Epidermal melanocyte (primary cell): ENCODE measurements around the gene SUMF1.

Source experiments
- DNase-seq: peaks from one replicate; pipeline ENCODE4 v3.0.0; 2011; ENCODE audit warnings: low spot score; ENCODE audit not compliant: insufficient read length

SUMF1 gene

DNA sequence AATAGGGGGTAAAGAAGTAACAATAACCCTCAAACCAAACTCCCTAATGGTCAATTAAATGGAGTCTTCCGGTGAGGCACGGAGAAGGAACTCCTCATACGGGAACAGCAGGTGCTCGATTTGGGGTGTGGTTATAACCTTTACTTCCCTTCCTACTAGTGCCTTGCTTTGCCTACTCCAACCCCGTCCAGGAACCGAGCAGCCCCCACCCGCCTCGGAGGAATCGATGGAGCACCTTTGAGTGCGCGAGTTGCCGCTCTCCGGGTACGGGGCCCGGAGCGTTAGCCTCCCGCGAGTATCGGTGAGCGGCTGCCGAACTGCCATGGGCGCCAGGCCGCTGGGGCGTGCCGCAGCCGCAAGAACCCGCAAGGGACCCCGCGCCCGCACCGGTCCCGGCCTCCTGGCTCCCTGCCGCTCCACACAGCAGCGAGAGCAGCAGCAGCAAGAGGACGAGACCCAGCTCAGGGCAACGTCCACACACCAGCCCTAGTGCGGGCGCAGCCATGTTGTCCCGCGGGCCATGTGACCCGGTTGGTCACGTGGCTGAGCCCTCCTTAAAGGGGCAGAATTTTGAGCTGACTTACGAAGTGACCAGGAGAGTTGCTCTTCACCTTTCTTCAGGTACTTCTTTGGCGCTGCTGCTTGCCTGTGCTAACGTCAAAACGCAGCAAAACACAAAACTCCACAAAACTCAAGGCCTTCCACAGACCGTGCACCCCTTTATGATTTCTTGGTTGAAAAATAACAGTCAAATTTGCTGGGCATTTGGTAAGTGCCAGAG lies at the start of gene SUMF1:
SUMF1 (minus strand) TSS at position 529 of the 781 bp plus-strand sequence; CDS start at position 505, 24 bp downstream.
- peak; percentile 80 for DNase-seq

DNA sequence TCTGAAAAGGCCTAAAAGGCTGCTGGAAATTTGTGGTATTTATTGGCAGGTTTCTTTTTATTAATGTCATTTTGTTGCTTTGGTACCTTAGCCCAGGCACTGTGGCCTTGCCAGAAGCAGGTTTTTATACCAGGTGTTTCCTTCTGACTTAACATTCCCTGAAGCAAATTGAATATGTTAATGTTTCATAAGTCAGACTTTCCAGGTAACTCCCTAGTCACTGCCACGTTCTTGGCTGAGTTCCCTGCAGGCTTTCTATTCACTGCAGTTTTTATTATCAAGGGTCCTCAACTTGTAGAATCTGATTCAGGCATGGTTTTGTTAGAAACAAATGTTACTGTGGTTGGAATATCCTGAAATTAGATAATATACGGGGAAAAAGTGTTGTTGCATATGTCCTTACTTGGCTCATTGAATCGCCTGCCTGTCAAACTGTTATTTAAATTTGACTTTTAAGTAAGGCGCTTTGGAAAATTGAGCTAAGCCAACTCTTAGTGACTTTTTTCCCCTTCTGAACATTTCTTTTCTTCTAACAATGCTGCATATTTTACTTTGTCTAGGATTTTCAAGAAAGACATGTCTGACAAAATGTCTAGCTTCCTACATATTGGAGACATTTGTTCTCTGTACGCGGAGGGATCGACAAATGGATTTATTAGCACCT lies 49.0 kb upstream of the SUMF1 start:
- no peak for DNase-seq

DNA sequence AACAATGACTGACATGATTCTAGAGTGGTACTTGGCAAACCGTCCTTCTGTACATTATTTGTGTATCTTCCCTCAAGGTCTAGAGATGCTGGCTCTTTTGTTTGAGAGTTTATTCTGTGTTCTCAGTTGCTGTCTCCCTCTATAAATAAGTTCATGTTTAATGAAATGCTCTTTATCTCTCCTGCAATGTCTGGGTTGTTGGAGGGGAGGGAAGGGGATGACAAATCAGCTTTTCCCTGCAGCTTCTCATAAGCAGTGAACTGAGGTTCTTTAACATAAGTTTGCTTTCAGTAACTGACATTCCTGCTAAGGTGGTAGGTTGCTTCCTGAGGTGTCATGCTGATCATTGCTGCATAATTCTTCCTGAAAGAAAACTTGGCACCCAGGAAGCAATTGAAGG lies 47.8 kb upstream of the SUMF1 start:
- no peak for DNase-seq

GRCh38 chr3:4514321-4514720 lies 47.3 kb upstream of the SUMF1 start:
- DNase-seq: no peak

DNA sequence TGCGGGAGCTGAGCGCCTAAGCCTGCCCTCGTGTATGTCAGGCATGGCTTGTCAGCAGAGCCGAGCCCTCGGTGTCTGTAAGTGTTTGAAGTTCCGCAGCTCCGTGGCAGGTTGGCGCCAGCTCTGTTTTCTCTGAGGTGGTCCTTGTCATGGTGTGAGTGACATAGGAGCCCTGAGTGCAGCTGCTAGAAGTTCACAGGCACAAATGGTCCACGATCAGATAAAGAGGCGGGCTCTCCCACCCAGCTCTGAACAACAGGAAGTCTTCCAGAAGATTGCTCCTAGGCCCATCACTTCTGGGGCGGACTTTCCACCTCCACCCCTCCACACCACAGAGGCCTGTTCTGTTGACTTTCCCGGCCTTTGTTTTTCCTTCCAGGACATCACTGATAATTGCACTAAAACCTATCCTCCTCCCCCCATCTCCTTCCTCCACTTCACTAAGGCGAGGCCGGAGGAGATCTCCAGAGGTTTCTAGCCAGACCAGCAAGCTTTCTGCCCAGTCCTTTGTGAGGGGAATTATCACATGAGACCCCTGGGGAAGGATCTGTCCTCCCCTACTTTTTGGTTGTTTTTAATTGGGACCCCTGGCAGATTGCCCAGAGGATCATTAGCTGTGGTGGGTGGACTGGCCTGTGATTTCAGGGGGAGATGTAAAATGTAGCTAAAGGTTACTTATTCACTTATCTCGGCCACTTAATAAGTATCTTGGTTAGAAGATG lies 46.0 kb upstream of the SUMF1 start:
- DNase-seq: no peak

DNA sequence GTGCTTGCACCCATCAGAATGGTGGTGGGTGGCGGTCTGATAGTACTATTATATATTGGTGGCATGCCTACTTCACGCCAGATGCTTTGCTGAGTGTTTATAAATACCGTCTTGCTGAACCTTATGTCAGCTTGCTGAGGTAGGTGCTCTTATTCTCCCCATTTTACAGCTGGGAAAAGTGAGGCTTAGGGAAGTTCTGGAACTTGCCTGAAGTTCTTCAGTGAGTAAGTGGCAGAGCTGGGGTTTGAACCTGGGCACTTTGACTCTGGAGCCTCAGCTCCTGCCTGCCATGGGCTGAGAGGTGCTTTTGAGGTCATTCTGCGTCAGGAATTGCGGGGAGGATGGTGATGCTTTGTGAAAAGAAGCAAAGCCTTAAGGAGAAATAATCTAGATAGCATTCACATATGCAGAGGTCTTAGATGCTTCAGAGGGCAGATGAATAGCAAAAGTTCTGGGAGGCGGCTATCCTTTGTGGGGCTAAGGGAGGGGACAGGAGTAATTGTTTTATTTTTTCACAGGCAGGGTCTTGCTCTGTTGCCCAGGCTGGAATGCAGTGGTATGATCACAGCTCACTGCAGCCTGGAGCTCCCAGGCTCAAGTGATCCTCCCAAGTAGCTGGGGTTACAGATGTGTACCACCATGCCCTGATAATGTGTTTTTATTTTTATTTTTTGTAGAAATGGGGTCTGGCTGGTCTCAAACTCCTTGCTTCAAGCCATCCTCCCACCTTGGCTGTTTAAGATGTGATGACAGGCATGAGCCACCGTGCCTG lies 44.6 kb upstream of the SUMF1 start:
- no peak for DNase-seq

DNA sequence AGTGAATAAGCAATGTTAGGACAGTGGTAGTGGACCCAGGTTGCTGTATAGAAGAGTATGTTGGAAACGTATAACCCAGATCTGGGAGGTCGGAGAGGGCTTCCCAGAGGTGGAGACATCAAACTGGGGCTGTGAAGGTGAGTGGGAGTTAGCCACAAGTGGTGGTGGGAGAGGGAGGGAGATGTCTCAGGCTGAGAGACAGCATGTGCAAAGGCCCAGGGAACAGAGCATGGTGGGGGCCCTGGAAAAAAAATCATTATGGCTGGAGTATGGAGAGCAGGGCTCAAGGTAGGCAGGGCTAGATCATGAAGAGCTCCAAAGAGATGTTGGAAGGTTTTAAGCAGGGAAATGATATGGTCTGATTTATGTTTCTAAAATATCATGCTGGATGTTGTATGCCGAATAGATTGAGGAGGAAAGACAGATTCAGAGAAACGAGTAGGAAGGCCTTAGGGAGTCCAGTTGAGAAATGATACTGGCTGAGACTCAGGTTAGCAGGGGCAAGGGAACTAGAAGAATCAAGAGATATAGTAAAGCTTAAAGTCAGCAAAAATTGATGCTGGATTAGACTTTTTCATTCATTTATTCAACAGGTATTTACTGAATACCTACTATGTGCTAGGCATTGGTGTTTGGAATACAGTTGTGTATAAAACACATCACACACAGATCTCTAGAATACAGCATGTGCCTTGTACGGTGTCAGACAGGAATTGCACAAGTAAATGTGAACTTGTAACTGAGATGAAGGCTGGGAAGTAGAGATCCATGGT lies 43.1 kb upstream of the SUMF1 start:
- DNase-seq: no peak

DNA sequence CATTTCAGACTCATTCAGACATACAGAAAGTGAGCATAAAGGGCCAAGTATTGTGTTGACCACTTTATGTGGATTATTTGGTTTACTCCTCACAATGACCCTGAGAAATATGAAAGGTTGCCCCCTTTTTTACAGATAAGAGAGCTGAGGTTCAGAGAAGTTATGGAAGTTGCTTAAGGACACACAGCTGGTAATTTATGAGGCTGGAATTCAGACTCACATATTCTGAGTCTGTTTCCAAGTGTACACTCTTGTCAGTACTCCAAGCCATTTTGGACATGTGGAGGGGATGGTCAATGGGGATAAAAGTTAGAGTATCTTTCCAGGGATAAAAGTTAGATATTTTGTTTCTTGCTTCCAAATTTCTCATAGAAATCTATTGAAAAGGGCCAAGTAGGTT lies 42.0 kb upstream of the SUMF1 start:
- no peak for DNase-seq

DNA sequence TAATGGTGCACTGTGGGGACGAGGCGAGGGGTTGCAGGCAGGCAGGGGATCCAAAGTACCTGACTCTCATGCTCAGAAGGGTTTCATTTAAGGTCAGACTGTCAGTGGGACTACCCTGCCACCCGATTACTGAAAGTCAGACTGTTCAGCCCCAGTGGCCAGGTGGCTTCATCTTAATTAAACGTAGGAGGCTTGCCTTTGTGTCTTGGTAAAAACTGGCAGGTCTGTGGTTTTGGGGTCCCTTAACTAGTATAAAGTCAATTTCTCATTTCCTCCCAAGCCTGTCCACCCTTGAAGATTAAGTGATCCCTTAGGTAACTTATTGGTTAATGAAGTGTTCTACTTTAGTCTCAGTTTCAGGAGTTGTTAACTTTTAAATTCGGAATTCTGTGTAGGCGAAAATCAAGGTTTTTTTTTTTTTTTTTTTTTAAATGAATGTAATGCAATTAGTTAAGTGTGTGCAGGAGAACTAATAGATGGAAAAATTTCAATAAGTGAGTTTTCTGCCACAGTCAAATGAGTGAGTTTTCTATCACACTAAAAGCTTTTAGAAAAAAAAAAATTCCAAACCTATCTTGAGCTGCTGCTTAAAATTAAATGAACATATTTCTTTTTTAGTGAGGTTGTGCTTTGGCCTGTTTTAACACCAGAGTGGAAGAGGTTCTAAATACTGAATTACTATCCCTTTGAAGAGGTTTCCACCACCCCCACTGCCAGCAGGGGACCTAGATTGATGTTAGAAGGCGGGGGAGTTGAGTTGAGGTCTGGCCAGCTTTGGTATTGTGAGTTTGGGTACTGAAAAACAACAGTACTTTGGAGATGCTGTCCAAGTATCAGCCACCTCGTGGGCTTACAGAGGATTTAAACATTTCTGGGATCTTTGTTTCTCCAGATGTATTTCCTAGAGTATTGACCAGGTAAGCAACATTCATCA lies 41.2 kb upstream of the SUMF1 start:
- DNase-seq: no peak

DNA sequence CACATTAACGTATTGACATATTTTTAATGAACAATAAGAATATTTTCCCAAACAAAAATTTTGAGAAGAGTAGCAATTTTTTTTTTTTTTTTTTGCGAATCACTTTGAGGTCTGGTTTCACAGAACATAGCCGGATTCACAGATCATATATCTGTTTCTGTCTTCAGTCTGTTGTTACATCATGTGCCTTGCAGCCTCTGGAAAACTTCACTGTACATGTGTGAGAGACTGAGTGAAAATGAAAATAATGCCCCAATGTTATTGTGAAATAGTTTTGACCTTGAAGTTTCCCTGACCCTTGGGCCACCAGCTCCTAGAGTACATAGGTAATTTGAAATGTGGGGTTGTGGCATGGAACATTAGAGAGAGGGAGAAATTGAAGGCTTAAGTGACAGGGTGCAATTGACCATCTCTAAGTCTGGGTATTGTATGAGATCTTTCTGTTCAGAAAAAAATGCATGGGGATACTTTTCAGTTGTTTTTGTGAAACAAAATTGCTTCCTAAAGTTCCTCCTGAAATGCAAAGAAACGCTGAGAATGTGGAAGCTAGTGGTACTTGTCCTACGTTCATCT lies 40.0 kb upstream of the SUMF1 start:
- DNase-seq: no peak

DNA sequence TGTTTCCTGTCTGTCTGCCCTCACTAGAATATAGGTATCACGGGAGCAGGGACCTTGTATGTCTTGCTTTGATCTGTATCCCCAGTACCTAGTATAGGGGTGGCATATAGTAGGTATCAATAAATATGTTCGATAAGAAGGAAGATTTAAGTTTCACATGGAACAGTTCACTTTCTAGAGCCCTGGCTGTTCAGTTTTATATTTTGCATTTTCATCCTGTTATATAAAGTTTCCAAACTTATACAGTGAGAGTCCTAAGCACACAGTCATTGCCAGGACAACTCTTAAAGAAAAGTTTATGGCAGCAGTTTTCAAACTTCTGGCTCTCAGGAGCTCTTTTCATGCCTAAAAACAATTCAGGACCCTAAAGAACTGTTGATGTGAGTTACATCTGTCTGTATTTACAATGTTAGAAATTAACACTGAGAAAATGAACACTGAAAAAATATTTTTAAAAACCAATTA lies 39.5 kb upstream of the SUMF1 start:
- no peak for DNase-seq

DNA sequence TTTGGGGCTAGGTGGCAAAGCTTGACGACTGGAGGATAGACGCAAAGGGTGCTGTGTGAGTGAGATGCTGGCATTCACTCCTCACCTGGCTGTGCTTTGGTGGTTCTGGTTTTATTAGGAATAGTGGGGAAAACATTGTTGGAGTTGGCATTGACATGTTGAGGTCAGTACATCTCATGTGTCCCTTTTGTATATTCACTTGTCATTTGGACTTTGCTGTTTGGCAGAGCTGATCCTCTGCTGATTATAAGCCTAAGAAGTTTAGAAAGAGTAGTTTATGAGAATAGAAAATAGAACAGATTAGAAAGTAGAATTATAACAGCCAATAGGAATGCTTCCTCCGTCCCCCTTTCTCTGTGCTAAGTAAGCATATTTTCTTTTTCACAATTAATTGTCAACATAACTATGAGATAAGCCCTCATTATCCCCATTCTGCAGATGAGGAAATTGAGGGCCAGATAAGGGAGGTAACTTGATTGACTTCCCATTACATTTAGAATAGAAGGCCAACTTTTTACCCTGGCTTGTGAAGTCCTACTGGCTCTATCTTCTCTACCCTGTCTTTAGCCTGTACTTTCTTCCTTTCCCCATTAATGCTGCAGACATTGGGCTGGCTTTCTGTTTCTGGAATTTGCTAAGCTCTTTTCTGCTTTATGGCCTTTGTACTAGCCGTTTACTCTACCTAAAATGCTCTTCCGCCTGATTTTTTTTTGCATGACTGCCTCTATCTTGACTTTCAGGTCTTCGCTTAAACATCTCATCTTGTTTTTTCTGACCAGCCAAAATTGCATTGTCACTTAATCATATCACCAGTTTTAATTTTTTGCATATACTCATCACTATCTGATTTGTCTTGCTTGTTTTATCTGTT lies 38.9 kb upstream of the SUMF1 start:
- no peak for DNase-seq

- no peak for DNase-seq
Observed at GRCh38 chr3:4504340-4505261, 37.5 kb upstream of the SUMF1 start.

GRCh38 chr3:4503050-4503449 lies 36.0 kb upstream of the SUMF1 start:
- no peak for DNase-seq

DNA sequence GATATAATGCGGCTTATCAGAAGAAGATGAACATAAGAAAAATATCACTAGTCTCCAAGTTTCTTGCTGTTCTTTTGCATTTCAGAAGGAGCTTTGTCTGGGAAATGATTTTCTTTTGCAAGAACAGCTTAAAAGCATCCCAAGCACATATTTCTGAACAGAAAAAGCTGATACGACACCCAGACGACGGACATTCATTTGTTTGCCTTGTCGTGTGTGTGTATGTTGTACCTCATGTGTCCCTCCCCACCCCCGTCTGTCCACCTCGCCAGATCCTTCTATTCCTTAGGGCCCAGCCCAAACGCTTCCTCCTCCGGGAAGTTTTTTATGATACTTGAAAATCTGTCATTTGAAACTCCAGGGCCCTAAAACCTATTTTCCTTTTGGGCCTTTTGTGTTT lies 34.9 kb upstream of the SUMF1 start:
- DNase-seq: no peak

DNA sequence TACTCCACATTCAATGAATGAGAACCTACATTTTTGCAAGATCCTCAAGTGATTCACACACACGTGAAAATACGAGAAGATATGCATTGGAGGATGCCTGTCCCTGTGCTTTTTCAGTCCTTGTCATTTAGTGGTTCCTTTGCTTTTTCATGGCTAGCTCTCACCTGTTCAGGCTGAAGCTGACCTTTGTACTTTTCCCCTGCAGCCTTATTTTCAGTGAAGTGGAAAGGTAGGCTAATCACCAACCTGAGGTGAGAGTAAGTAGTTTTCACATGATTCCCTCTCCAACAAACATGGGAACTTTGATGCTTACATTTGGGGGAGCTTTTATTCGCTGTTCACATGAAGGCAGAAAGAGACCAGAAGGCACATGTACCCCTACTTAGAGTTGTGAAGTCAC lies 34.4 kb upstream of the SUMF1 start:
- DNase-seq: no peak

DNA sequence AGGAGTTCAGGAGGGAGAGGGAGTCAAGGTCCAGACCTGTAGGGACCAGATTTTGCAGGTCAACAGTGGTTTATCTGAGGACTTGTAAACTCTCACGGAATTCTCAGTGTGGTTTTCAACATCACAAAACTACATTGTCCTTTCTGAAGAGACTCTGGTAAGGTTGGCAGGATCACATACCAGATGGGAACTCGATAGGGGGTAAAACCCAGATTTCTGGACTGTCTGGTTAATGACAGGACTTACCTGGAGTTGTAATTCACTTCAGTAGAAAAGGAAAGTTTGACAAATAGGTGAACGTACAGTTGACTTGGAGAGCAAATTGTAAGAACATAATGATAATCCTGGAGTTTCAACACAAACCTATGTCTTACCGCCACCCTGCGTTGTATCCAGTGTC lies 31.4 kb upstream of the SUMF1 start:
- DNase-seq: no peak
